Activated CD8-positive, alpha-beta T cell treated with anti-CD3 and anti-CD28 coated beads for 36 hours (primary cell): ENCODE measurements around the gene MTCH1. TPM values are rescaled to one million over a fixed set of nuclear protein-coding genes. Genes with fewer than 3 reads are reported as not detected.

ENCODE experiments used
- ATAC-seq: fragments of 200-7000 bp; cut with Tn5 transposase; one replicate; pipeline ENCODE4 v1.10.0; 2021; ENCODE audit warnings: mild to moderate bottlenecking, moderate library complexity
- CTCF ChIA-PET: fragments of 350-600 bp; sonication (Branson Sonifier 250); formaldehyde crosslinking; loops from one replicate; lab custom pipeline; 2021; ENCODE audit warnings: antibody characterized with exemption; lab: Charles Lee
- POLR2A ChIA-PET: fragments of 350-600 bp; sonication (Branson Sonifier 250); formaldehyde crosslinking; loops from one replicate; lab custom pipeline; 2021; ENCODE audit warnings: antibody characterized with exemption; lab: Charles Lee
- DNase-seq: peaks from one replicate; pipeline ENCODE4 v3.0.0-alpha.2; 2020
- H3K27ac Mint-ChIP-seq: one replicate; pipeline ENCODE4 v1.8.0; 2021; ENCODE audit warnings: mild to moderate bottlenecking, mixed read lengths
- H3K27me3 Mint-ChIP-seq: one replicate; pipeline ENCODE4 v1.8.0; 2021; ENCODE audit warnings: mixed read lengths
- H3K36me3 Mint-ChIP-seq: one replicate; pipeline ENCODE4 v1.8.0; 2021; ENCODE audit warnings: low read depth, mixed read lengths
- H3K4me1 Mint-ChIP-seq: one replicate; pipeline ENCODE4 v1.8.0; 2021; ENCODE audit warnings: low read depth, mixed read lengths
- H3K4me3 Mint-ChIP-seq: one replicate; pipeline ENCODE4 v1.8.0; 2021; ENCODE audit warnings: mild to moderate bottlenecking, moderate library complexity, mixed read lengths
- H3K9me3 Mint-ChIP-seq: one replicate; pipeline ENCODE4 v1.8.0; 2021; ENCODE audit warnings: mixed read lengths
- intact Hi-C: fragments of 100-400 bp; cut with micrococcal nuclease; formaldehyde crosslinking; loops from one replicate; pipeline ENCODE4 v1.10.0; 2022
- total RNA-seq, 2 experiments: library from RNA; stranded (reverse); gene quantifications; one replicate each; pipeline ENCODE4 v1.2.3, GENCODE V29; 2021
- TF ChIP-seq, protein P1 (sequence below): fragments of 200-600 bp; IDR thresholded peaks from one replicate; pipeline ENCODE4 v1.8.0; 2022; ENCODE audit warnings: antibody characterized with exemption, mild to moderate bottlenecking

The MTCH1 gene, protein sequence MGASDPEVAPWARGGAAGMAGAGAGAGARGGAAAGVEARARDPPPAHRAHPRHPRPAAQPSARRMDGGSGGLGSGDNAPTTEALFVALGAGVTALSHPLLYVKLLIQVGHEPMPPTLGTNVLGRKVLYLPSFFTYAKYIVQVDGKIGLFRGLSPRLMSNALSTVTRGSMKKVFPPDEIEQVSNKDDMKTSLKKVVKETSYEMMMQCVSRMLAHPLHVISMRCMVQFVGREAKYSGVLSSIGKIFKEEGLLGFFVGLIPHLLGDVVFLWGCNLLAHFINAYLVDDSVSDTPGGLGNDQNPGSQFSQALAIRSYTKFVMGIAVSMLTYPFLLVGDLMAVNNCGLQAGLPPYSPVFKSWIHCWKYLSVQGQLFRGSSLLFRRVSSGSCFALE
- total RNA-seq = 100 to 1,000 TPM in 1 of 2 experiments, 10 to 100 TPM in 1; 96.5 to 100 TPM

DNA sequence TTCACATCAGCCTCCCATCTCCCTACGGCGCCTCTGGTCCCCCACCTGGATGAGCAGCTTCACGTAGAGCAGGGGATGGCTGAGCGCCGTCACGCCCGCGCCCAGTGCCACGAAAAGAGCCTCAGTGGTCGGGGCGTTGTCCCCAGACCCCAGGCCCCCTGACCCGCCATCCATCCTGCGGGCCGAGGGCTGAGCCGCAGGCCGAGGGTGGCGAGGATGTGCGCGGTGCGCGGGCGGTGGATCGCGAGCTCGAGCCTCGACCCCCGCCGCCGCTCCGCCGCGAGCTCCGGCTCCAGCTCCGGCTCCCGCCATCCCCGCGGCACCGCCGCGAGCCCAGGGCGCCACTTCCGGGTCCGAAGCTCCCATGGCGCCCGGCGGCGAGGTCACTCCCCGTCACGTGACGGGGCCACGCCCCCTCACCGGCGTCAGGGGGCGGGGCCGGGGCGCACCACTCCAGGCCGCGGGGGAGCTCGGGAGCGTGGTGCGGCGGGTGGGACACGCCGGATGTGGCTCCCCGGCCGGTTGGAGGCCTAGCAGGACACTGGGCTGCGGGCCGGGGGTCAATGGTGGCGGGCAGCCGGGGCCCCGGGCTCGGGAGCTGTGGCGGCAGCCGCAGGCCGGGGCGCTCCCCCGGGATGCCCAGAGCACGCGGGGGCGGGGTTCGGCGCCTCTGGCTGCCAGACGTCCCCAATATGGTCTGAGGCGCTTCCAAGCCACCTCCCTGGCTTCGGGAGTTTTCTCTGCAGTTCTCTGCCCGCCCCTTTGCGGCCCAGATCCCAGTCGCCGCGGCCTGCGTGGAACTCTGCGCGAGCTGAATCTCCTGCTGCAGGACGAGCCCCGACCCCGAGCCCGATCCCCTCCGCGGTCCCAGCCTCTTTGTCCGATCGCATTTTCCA, at the start of gene MTCH1:
Gene MTCH1 (minus strand): TSS at position 389 of the 896 bp plus-strand sequence. CDS start 23 bp downstream, at position 366.
- ChIA-PET POLR2A (interaction anchor here (0.6 to 3.0 kb wide), 23 partner anchors 8 to 388 kb away, joined by 3 to 15 read pairs (median 4); partner anchors contain the start of genes C6orf89, PPIL1, TBC1D22B and TMEM217), CTCF (interaction anchor here (1.1 to 3.4 kb wide), 8 partner anchors 33 to 224 kb away, joined by 3 to 31 read pairs (median 7); partner anchors contain the start of genes C6orf89 and PPIL1)
- Mint-ChIP-seq H3K4me3 (peak within 1 kb of the TSS; percentile 99), H3K27ac (peak within 1 kb of the TSS; percentile 95), H3K27me3 (peaks cover 1% of the 10 kb centered on the region), H3K36me3 (peaks cover 6% of the 10 kb centered on the region), H3K4me1 (peaks cover 17% of the 10 kb centered on the region), H3K9me3 (no peaks in the 10 kb centered on the region)
- DNase-seq (peak; percentile 85), ATAC-seq (peak; percentile 82)
- TF ChIP-seq, protein P1, sequence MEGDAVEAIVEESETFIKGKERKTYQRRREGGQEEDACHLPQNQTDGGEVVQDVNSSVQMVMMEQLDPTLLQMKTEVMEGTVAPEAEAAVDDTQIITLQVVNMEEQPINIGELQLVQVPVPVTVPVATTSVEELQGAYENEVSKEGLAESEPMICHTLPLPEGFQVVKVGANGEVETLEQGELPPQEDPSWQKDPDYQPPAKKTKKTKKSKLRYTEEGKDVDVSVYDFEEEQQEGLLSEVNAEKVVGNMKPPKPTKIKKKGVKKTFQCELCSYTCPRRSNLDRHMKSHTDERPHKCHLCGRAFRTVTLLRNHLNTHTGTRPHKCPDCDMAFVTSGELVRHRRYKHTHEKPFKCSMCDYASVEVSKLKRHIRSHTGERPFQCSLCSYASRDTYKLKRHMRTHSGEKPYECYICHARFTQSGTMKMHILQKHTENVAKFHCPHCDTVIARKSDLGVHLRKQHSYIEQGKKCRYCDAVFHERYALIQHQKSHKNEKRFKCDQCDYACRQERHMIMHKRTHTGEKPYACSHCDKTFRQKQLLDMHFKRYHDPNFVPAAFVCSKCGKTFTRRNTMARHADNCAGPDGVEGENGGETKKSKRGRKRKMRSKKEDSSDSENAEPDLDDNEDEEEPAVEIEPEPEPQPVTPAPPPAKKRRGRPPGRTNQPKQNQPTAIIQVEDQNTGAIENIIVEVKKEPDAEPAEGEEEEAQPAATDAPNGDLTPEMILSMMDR = no peak
- intact Hi-C loops = loop anchor here (10.0 kb wide), 1 partner anchor 101 kb away; the partner anchor contains the start of gene C6orf89

DNA sequence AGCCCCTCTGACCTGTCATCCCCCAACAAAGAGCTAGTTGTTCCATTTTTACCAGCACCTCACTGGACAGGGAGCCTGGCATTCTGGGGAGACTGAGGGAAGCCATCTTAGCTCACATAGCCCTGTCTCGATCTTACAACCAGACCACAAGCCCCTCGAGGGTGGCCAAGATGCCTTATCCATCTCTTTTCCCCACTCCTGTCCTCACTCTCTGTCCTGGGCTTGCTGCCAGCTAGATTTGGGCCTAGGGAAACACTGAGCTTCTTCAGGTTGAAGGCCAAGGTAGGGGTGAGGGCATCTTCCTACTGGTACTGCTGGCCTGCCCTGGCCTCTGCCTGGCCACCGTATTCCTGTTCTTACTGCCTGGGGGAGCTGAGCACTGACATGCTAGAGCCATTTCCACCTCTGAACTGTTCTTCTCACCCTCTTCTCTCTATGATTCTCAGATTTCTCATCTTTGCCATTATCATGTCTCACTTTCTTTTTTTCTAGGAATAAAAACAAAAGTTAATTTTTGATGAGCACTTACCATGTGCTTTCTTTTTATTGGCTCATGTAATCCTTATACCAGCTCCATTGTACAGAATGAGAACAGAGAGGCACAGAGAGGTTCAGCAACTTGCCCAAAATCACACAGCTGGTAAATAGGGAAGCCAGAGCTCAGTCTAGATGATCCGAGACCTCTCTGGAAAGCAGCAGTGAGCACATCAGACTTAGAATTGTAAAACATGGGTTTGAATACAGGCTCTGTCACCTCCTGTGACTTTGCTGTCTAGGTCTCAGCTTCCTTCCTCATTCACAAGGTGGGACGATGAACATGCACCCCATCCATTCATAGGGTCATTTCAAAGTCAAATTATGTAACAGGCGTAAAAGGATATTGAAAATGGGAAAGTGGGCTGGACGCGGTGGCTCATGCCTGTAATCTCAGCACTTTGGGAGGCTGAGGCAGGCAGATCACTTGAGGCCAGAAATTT, 48.1 kb upstream of the MTCH1 start:
- TF ChIP-seq, protein P1 = no peak
- Mint-ChIP-seq H3K27ac (peak overlapping the region; percentile 92), H3K27me3 (no peaks in the 10 kb centered on the region), H3K4me1 (peaks cover 54% of the 10 kb centered on the region), H3K36me3 (peaks cover 11% of the 10 kb centered on the region), H3K9me3 (peaks cover 7% of the 10 kb centered on the region), H3K4me3 (peak overlapping the region; percentile 23)
- intact Hi-C loops = loop anchor here (1.0 kb wide), 1 partner anchor 14 kb away; no protein-coding TSS in a partner anchor
- peak; percentile 38 for DNase-seq
- CTCF ChIA-PET = interaction anchor here (1.0 to 19.5 kb wide), 9 partner anchors 10 to 292 kb away, joined by 3 to 502 read pairs (median 7); partner anchors contain the start of gene PIM1
- POLR2A ChIA-PET = interaction anchor here (1.1 to 10.1 kb wide), 8 partner anchors 8 to 175 kb away, joined by 3 to 158 read pairs (median 8); partner anchors contain the start of gene PIM1
- peak; percentile 21 for ATAC-seq

DNA sequence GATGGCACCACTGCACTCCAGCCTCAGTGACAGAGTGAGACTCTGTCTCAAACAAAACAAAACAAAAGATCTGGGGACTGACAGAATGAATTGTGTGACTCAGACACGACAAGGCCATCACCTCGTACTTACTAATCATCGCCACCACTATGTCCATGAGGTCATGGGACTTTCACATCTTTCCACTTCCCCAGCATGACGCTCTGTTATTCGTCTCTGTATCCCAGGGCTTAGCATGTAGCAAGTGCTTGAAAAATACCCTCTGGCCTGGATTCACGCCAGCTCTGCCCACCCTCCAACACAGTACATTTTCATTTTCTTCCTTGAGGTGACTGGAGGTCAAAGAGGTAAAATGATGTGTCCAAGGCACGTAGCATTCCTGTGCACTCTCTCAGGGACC, 47.3 kb upstream of the MTCH1 start:
- peak overlapping the region; percentile 23 for H3K4me3 Mint-ChIP-seq
- peak; percentile 91 for ATAC-seq
- CTCF ChIA-PET = interaction anchor here (1.1 to 19.5 kb wide), 7 partner anchors 9 to 292 kb away, joined by 4 to 502 read pairs (median 9); partner anchors contain the start of gene PIM1

More for the DNA sequence above, 47.3 kb upstream of the MTCH1 start:
- no peaks in the 10 kb centered on the region for H3K27me3 Mint-ChIP-seq
- peaks cover 7% of the 10 kb centered on the region for H3K9me3 Mint-ChIP-seq
- TF ChIP-seq, protein P1 = no peak
- peaks cover 11% of the 10 kb centered on the region for H3K36me3 Mint-ChIP-seq
- POLR2A ChIA-PET = interaction anchor here (1.2 to 10.1 kb wide), 8 partner anchors 9 to 176 kb away, joined by 4 to 158 read pairs (median 8); partner anchors contain the start of gene PIM1
- peak; percentile 91 for DNase-seq
- peaks cover 53% of the 10 kb centered on the region for H3K4me1 Mint-ChIP-seq
- peak overlapping the region; percentile 92 for H3K27ac Mint-ChIP-seq
- intact Hi-C loops = loop anchor here (1.0 kb wide), 1 partner anchor 15 kb away; no protein-coding TSS in a partner anchor
